PFSK-1 (cell line): Measurements from ENCODE around the gene C3orf70.

ENCODE experiments used
- POLR2AphosphoS5 ChIP-seq: IDR thresholded peaks from 2 replicates; pipeline ENCODE4 v1.6.1; 2012; ENCODE audit warnings: low read depth, mild to moderate bottlenecking, control low read depth, low read length, moderate library complexity
- REST ChIP-seq, 2 experiments: IDR thresholded peaks; 2 replicates each; pipeline versions ENCODE4 v1.6.1 to v1.8.0; 2011 to 2012; ENCODE audit warnings: low read depth in 2 of 2, low read length in 2 of 2, control low read depth in 1 of 2, inconsistent platforms in 1 of 2, mild to moderate bottlenecking in 1 of 2, moderate library complexity in 1 of 2; ENCODE audit not compliant: insufficient read depth in 1 of 2
- SIN3A ChIP-seq: IDR thresholded peaks from 2 replicates; pipeline ENCODE4 v1.6.1; 2012; ENCODE audit warnings: mild to moderate bottlenecking, low read length, moderate library complexity, borderline replicate concordance; ENCODE audit not compliant: insufficient read depth
- TAF1 ChIP-seq: IDR thresholded peaks from 2 replicates; pipeline ENCODE4 v1.6.1; 2012; ENCODE audit warnings: low read length, control low read depth, borderline replicate concordance; ENCODE audit not compliant: insufficient read depth

- TF ChIP-seq REST (IDR thresholded peaks at IDR 0.05; ENCODE audit: insufficient read depth in 1 of 2, low read depth in 2 of 2, low read length in 2 of 2) (no peak), POLR2AphosphoS5 (no peak), SIN3A (no peak), TAF1 (no peak)
Observed at GRCh38 chr3:185071287-185071800, 81.5 kb downstream of the C3orf70 start.
